IMR-90 (cell line): Measurements from ENCODE around the gene OR2K2. TPM values are rescaled to one million over a fixed set of nuclear protein-coding genes. Genes with fewer than 3 reads are reported as not detected.
"Not testable (repeated sequence)": the region's sequence is repeated elsewhere in the genome, so short reads cannot be mapped to it uniquely, and the experiment has no call there.

Source experiments
- ATAC-seq: fragments of 200-7000 bp; cut with Tn5 transposase; 2 replicates; pipeline ENCODE4 v1.9.1; 2020; ENCODE audit warnings: low read depth, mild to moderate bottlenecking, moderate library complexity
- BruUV-seq: library from RNA; stranded (reverse); fragments of 400-500 nt; replicated peaks from 2 replicates; lab custom pipeline; 2021; lab: Mats Ljungman, UMichigan
- CTCF ChIA-PET: fragments of 300-600 bp; formaldehyde crosslinking; extraction: SDS; loops from one replicate; lab custom pipeline; 2021; ENCODE audit warnings: antibody characterized with exemption; lab: Yijun Ruan, JAX
- POLR2A ChIA-PET: fragments of 300-600 bp; sonication (Branson Sonifier 250); formaldehyde crosslinking; loops from one replicate; lab custom pipeline; 2022; ENCODE audit warnings: antibody characterized with exemption; ENCODE audit not compliant: unreplicated experiment; lab: Charles Lee
- DNase-seq: peaks from one replicate; pipeline ENCODE4 v3.0.0; 2013
- H2AFZ ChIP-seq: replicated peaks from 2 replicates; pipeline ENCODE3; 2013; ENCODE audit warnings: low read length, mild to moderate bottlenecking; ENCODE audit not compliant: poor library complexity
- H2AK5ac ChIP-seq: 2 replicates; pipeline ENCODE4 v1.6.1; 2013; ENCODE audit warnings: low read depth, low read length, inconsistent platforms
- H2AK9ac ChIP-seq: replicated peaks from 2 replicates; pipeline ENCODE3; 2013; ENCODE audit warnings: mild to moderate bottlenecking, low read depth, low read length, moderate library complexity; ENCODE audit not compliant: poor library complexity
- H2BK120ac ChIP-seq: 2 replicates; pipeline ENCODE4 v1.6.1; 2013; ENCODE audit warnings: low read depth, low read length, inconsistent platforms
- H2BK15ac ChIP-seq: 3 replicates; pipeline ENCODE4 v1.6.1; 2013; ENCODE audit warnings: low read depth, low read length, inconsistent platforms
- H2BK20ac ChIP-seq: 2 replicates; pipeline ENCODE4 v1.6.1; 2013; ENCODE audit warnings: low read depth, mild to moderate bottlenecking, inconsistent platforms, low read length, moderate library complexity
- H2BK5ac ChIP-seq: 2 replicates; pipeline ENCODE4 v1.6.1; 2013; ENCODE audit warnings: mild to moderate bottlenecking, low read depth, low read length, inconsistent platforms; ENCODE audit not compliant: poor library complexity, severe bottlenecking
- H3K14ac ChIP-seq: replicated peaks from 2 replicates; pipeline ENCODE4 v1.6.1; 2013; ENCODE audit warnings: low read depth, low read length, inconsistent platforms
- H3K18ac ChIP-seq: 2 replicates; pipeline ENCODE4 v1.6.1; 2013; ENCODE audit warnings: low read depth, low read length, control low read depth
- H3K23ac ChIP-seq: 2 replicates; pipeline ENCODE4 v1.6.1; 2013; ENCODE audit warnings: low read depth, low read length, inconsistent platforms
- H3K27ac ChIP-seq: 2 replicates; pipeline ENCODE4 v1.5.1; 2013; ENCODE audit warnings: mild to moderate bottlenecking, control low read depth, low read length; ENCODE audit not compliant: insufficient read depth
- H3K27me3 ChIP-seq: 2 replicates; pipeline ENCODE4 v1.6.1; 2013; ENCODE audit warnings: low read length; ENCODE audit not compliant: control insufficient read depth, insufficient read depth
- H3K36me3 ChIP-seq: 2 replicates; pipeline ENCODE4 v1.6.1; 2013; ENCODE audit warnings: low read length, mixed read lengths; ENCODE audit not compliant: control insufficient read depth, insufficient read depth
- H3K4ac ChIP-seq: 2 replicates; pipeline ENCODE4 v1.6.1; 2013; ENCODE audit warnings: low read depth, low read length, inconsistent platforms
- H3K4me1 ChIP-seq: 2 replicates; pipeline ENCODE4 v1.6.1; 2013; ENCODE audit warnings: low read length, mixed read lengths; ENCODE audit not compliant: control insufficient read depth, insufficient read depth
- H3K4me2 ChIP-seq: 2 replicates; pipeline ENCODE4 v1.6.1; 2013; ENCODE audit warnings: low read depth, mild to moderate bottlenecking, control low read depth, low read length, moderate library complexity
- H3K4me3 ChIP-seq: 2 replicates; pipeline ENCODE4 v1.5.1; 2013; ENCODE audit warnings: low read depth, mild to moderate bottlenecking, control low read depth, low read length, moderate library complexity; ENCODE audit not compliant: insufficient read depth
- H3K56ac ChIP-seq: 2 replicates; pipeline ENCODE4 v1.6.1; 2013; ENCODE audit warnings: low read length, inconsistent platforms; ENCODE audit not compliant: insufficient read depth; ENCODE audit errors: extremely low read depth
- H3K79me1 ChIP-seq, 2 experiments: 2 replicates each; pipeline ENCODE4 v1.6.1; 2013; ENCODE audit warnings: low read length in 2 of 2, inconsistent platforms in 1 of 2, low read depth in 1 of 2
- H3K9ac ChIP-seq: 2 replicates; pipeline ENCODE4 v1.6.1; 2013; ENCODE audit warnings: low read depth, low read length, control low read depth
- H3K9me1 ChIP-seq: 2 replicates; pipeline ENCODE4 v1.6.1; 2013; ENCODE audit warnings: low read length, inconsistent platforms; ENCODE audit not compliant: insufficient read depth
- H3K9me3 ChIP-seq: 2 replicates; pipeline ENCODE4 v1.6.1; 2013; ENCODE audit warnings: low read length; ENCODE audit not compliant: control insufficient read depth, insufficient read depth
- H4K20me1 ChIP-seq: 2 replicates; pipeline ENCODE4 v1.6.1; 2013; ENCODE audit warnings: low read length, inconsistent platforms; ENCODE audit not compliant: insufficient read depth
- H4K5ac ChIP-seq: 2 replicates; pipeline ENCODE4 v1.6.1; 2013; ENCODE audit warnings: mild to moderate bottlenecking, low read depth, low read length, control low read depth
- H4K8ac ChIP-seq, 2 experiments: 2 replicates each; pipeline ENCODE4 v1.6.1; 2013; ENCODE audit warnings: low read depth in 2 of 2, low read length in 2 of 2, control low read depth in 1 of 2, inconsistent platforms in 1 of 2
- H4K91ac ChIP-seq: 2 replicates; pipeline ENCODE4 v1.6.1; 2013; ENCODE audit warnings: low read depth, low read length, inconsistent platforms; ENCODE audit not compliant: insufficient read depth
- BHLHE40 ChIP-seq: fragments of 150-350 bp; IDR thresholded peaks from 2 replicates; pipeline ENCODE4 v1.6.1; 2016; ENCODE audit warnings: mild to moderate bottlenecking, low read depth, low read length
- CEBPB ChIP-seq: IDR thresholded peaks from 2 replicates; pipeline ENCODE4 v1.6.1; 2012; ENCODE audit warnings: low read depth, low read length, improper control_type of control experiment
- WGBS, 2 experiments: methylation state at CpG; one replicate each; pipeline versions ENCODE4 v1.1.5 to v1.1.7; 2013; ENCODE audit warnings: missing lambda C conversion rate in 2 of 2; ENCODE audit not compliant: insufficient read length in 1 of 2; ENCODE audit errors: extremely low coverage in 2 of 2; 5-methylcytosine and 5-hydroxymethylcytosine counted together
- dilution Hi-C: fragments of 300-500 bp; cut with HindIII; formaldehyde crosslinking; loops from one replicate; pipeline ENCODE4 v1.14.3; 2018; ENCODE audit warnings: low sequenced_read_pairs; ENCODE audit not compliant: unreplicated experiment
- in situ Hi-C: fragments of 300-500 bp; cut with MboI; formaldehyde crosslinking; loops from 3 replicates; pipeline ENCODE4 v1.14.3; 2019; ENCODE audit warnings: low sequenced_read_pairs, inconsistent platforms, mixed read lengths
- intact Hi-C: fragments of 100-400 bp; cut with micrococcal nuclease; formaldehyde crosslinking; loops from 2 replicates; pipeline ENCODE4 v1.10.0; 2022
- polyA plus RNA-seq, 3 experiments: library from polyadenylated mRNA; depleted of rRNA; stranded (reverse); fragments of >200 nt; gene quantifications; 2 replicates each; pipeline ENCODE4 v1.2.3, GENCODE V29; 2012; ENCODE audit warnings: low replicate concordance in 1 of 3
- total RNA-seq: library from RNA; depleted of rRNA; stranded (reverse); fragments of >200 nt; gene quantifications from 2 replicates; pipeline ENCODE4 v1.2.3, GENCODE V29; 2012

Gene OR2K2
- total and polyA plus RNA-seq, 2 of the 4 experiments (the other 2 are of a cell fraction) = not detected

DNA sequence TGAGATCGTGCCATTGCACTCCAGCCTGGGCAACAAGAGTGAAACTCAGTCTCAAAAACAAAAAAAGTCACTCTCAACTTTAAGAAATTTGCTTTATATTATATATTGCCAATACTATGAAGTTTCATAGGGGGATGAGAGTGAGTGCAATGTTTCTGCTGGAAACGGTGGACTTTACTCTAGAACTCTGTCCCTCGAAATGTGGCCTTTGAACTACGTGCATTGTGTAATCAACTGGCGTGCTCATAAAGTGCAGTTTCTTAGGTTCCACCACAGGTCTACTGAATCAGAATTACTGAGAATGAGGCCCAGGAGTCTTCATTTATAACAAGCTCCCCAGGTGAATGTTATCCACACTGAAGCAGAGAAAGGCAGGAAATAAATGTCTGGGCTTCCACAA lies 24.1 kb downstream of the OR2K2 start:
- H2BK5ac ChIP-seq = no peak overlapping the region
- no peaks in the 10 kb centered on the region for H3K9me3 ChIP-seq
- no peaks in the 10 kb centered on the region for H3K9me1 ChIP-seq
- no peak overlapping the region for H3K14ac ChIP-seq
- H2BK120ac ChIP-seq = no peak overlapping the region
- POLR2A ChIA-PET = no interaction called here
- no TSS peak for BruUV-seq
- H4K8ac ChIP-seq = no peak overlapping the region
- H3K56ac ChIP-seq = no peak overlapping the region
- H2BK15ac ChIP-seq = no peak overlapping the region
- peak; percentile 15; the same call in 1 of the 2 replicates for TF ChIP-seq CEBPB
- TF ChIP-seq BHLHE40 = no peak
- CTCF ChIA-PET = no interaction called here
- DNase-seq (no peak), ATAC-seq (no peak)
- in situ Hi-C loops = no loop called here
- no peak overlapping the region for H3K4me2 ChIP-seq
- H3K27me3 ChIP-seq = no peaks in the 10 kb centered on the region; the same call in 1 of the 2 replicates
- no peak overlapping the region for H2AK5ac ChIP-seq
- no peak overlapping the region for H3K4ac ChIP-seq
- no peak overlapping the region for H3K4me3 ChIP-seq
- no peak overlapping the region for H3K9ac ChIP-seq
- no peak overlapping the region for H3K18ac ChIP-seq
- intact Hi-C loops = no loop called here
- no peaks in the 10 kb centered on the region for H3K79me1 ChIP-seq
- no peaks in the 10 kb centered on the region for H4K20me1 ChIP-seq
- H4K91ac ChIP-seq = no peak overlapping the region
- no peak overlapping the region for H4K5ac ChIP-seq
- no peak overlapping the region for H2BK20ac ChIP-seq
- H3K36me3 ChIP-seq = no peaks in the 10 kb centered on the region
- no peak overlapping the region for H2AFZ ChIP-seq
- WGBS, 2 experiments = no CpG with 5 or more reads among the region's 5 CpGs
- H3K23ac ChIP-seq = no peak overlapping the region
- H2AK9ac ChIP-seq = no peak overlapping the region
- no peaks in the 10 kb centered on the region for H3K4me1 ChIP-seq
- no peak overlapping the region for H3K27ac ChIP-seq
- dilution Hi-C loops = no loop called here

DNA sequence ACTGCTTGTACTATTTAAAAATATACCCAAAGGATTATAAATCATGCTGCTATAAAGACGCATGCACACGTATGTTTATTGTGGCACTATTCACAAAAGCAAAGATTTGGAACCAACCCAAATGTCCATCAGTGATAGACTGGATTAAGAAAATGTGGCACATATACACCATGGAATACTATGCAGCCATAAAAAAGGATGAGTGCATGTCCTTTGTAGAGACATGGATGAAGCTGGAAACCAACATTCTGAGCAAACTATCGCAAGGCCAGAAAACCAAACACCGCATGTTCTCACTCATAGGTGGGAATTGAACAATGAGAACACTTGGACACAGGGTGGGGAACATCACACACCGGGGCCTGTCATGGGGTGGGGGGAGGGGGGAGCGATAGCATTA lies 26.0 kb downstream of the OR2K2 start:
- CTCF ChIA-PET, H3K4me3 ChIP-seq, H2AK5ac ChIP-seq, H3K4me1 ChIP-seq, H2BK120ac ChIP-seq, H3K9me1 ChIP-seq, H3K4me2 ChIP-seq, H3K27me3 ChIP-seq, H4K20me1 ChIP-seq, in situ Hi-C loops, intact Hi-C loops, H3K36me3 ChIP-seq, H4K8ac ChIP-seq, H3K14ac ChIP-seq, H4K91ac ChIP-seq, H2AFZ ChIP-seq, POLR2A ChIA-PET, H3K56ac ChIP-seq, H2BK15ac ChIP-seq, ATAC-seq, BruUV-seq, H3K9ac ChIP-seq, H2AK9ac ChIP-seq, H4K5ac ChIP-seq, H3K23ac ChIP-seq, H3K9me3 ChIP-seq, H2BK5ac ChIP-seq, dilution Hi-C loops, DNase-seq, H2BK20ac ChIP-seq, H3K79me1 ChIP-seq, H3K18ac ChIP-seq, H3K4ac ChIP-seq, H3K27ac ChIP-seq: not testable (repeated sequence)
- no CpG with 5 or more reads among the region's 6 CpGs for WGBS, 2 experiments
